A172 (cell line): ENCODE data around the gene MRPS17. TPM values are rescaled to one million over a fixed set of nuclear protein-coding genes. Genes with fewer than 3 reads are reported as not detected.

ENCODE experiments used
- DNase-seq: peaks from one replicate; pipeline ENCODE4 v3.0.0-alpha.2; 2015; ENCODE audit warnings: low spot score
- total RNA-seq: library from RNA; depleted of rRNA; stranded (reverse); fragments of >200 nt; shearing (Covaris generic); gene quantifications from 2 replicates; pipeline ENCODE4 v1.2.3, GENCODE V29; 2014; rRNA removed

The MRPS17 gene
- total RNA-seq, 1 experiment from 2014 or later: 26.9 TPM

GRCh38 chr7:55970978-55971377 is 19.3 kb downstream of the MRPS17 start:
- no peak for DNase-seq

- no peak for DNase-seq
Measured at GRCh38 chr7:55973747-55974250, 22.1 kb downstream of the MRPS17 start.

- no peak for DNase-seq
Measured at GRCh38 chr7:55975988-55976633, 24.4 kb downstream of the MRPS17 start.

GRCh38 chr7:55977831-55978230 is 26.2 kb downstream of the MRPS17 start:
- no peak for DNase-seq

- no peak for DNase-seq
Measured at GRCh38 chr7:55980266-55980665, 28.6 kb downstream of the MRPS17 start.

- DNase-seq: no peak
Measured at GRCh38 chr7:55983537-55983936, 31.9 kb downstream of the MRPS17 start.

GRCh38 chr7:55992346-55992745 is 40.7 kb downstream of the MRPS17 start:
- no peak for DNase-seq

- no peak for DNase-seq
Measured at GRCh38 chr7:55996856-55997500, 45.3 kb downstream of the MRPS17 start.

GRCh38 chr7:56003749-56004148 is 52.1 kb downstream of the MRPS17 start:
- no peak for DNase-seq

Other genes with a start within 250 kb of the MRPS17 start
- not detected in 2 replicates for gene SEPTIN14, start 89.1 kb upstream of the MRPS17 start, total RNA-seq
- gene ZNF713, start 64.4 kb upstream of the MRPS17 start, total RNA-seq: 2.7 and 3.4 TPM in 2 replicates
- gene NIPSNAP2, start 12.7 kb downstream of the MRPS17 start, total RNA-seq: 67.5 and 75.5 TPM in 2 replicates
- 98.8 and 102 TPM in 2 replicates for gene PSPH, start 99.6 kb downstream of the MRPS17 start, total RNA-seq
- 538 and 632 TPM in 2 replicates for gene CCT6A, start 99.9 kb downstream of the MRPS17 start, total RNA-seq
- gene SUMF2, start 112.4 kb downstream of the MRPS17 start, total RNA-seq: 112 and 128 TPM in 2 replicates
- gene PHKG1, start 141.1 kb downstream of the MRPS17 start, total RNA-seq: 0.28 TPM in 1 of 2 replicates, not detected in the other
- 849 and 881 TPM in 2 replicates for gene CHCHD2, start 154.6 kb downstream of the MRPS17 start, total RNA-seq
- not detected in 2 replicates for gene NUPR2, start 164.5 kb downstream of the MRPS17 start, total RNA-seq